Left ventricle myocardium superior (tissue), 1 donor: ENCODE results near the gene GFRA1. TPM values are rescaled to one million over a fixed set of nuclear protein-coding genes. Genes with fewer than 3 reads are reported as not detected.

Experiments
- ATAC-seq: fragments of 200-7000 bp; cut with Tn5 transposase; one replicate; pipeline ENCODE4 v1.9.1; 2020; ENCODE audit warnings: mild to moderate bottlenecking, moderate library complexity
- DNase-seq: peaks from one replicate; pipeline ENCODE4 v3.0.0-alpha.2; 2020
- intact Hi-C: fragments of 100-400 bp; cut with micrococcal nuclease; formaldehyde crosslinking; loops from one replicate; pipeline ENCODE4 v1.11.0; 2022
- total RNA-seq: library from RNA; stranded (reverse); fragmentation: NEBNext Ultra II Directional; extraction: Animal tissue kit (Norgen Biotek cat#: 25700); gene quantifications from one replicate; pipeline ENCODE4 v1.2.1, GENCODE V29; 2021
- donor health status: DM: no; HTN: yes; CAD: no; lungs with severe emphysema.

Gene GFRA1
- total RNA-seq, 1 donor from 2014 or later: 6.7 TPM

- no peak for DNase-seq
- ATAC-seq: peak; percentile 38
- intact Hi-C loops: no loop called here
These were observed 154.2 kb downstream of the GFRA1 start for GRCh38 chr10:116118847-116119246.

GRCh38 chr10:116115797-116116196 lies 157.2 kb downstream of the GFRA1 start:
- ATAC-seq (no peak), DNase-seq (no peak)
- intact Hi-C loops: no loop called here

- no peak for ATAC-seq
- no peak for DNase-seq
- intact Hi-C loops: no loop called here
These were observed 157.9 kb downstream of the GFRA1 start for GRCh38 chr10:116115036-116115641.

GRCh38 chr10:116113721-116114501 lies 159.1 kb downstream of the GFRA1 start:
- DNase-seq: no peak
- intact Hi-C loops: no loop called here
- ATAC-seq: no peak

GRCh38 chr10:116112232-116113231 lies 160.5 kb downstream of the GFRA1 start:
- no peak for DNase-seq
- ATAC-seq: no peak
- intact Hi-C loops: no loop called here

- intact Hi-C loops: no loop called here
- DNase-seq: no peak
- ATAC-seq: no peak
These were observed 161.4 kb downstream of the GFRA1 start for GRCh38 chr10:116111483-116112095.

GRCh38 chr10:116110736-116111135 lies 162.3 kb downstream of the GFRA1 start:
- DNase-seq (no peak), ATAC-seq (no peak)
- intact Hi-C loops: no loop called here

- no peak for ATAC-seq
- no peak for DNase-seq
- intact Hi-C loops: no loop called here
These were observed 163.1 kb downstream of the GFRA1 start for GRCh38 chr10:116109881-116110280.

- ATAC-seq: no peak
- intact Hi-C loops: no loop called here
- no peak for DNase-seq
These were observed 163.5 kb downstream of the GFRA1 start for GRCh38 chr10:116109481-116109880.

- intact Hi-C loops: no loop called here
- no peak for DNase-seq
- ATAC-seq: no peak
These were observed 164.9 kb downstream of the GFRA1 start for GRCh38 chr10:116108095-116108494.

- peak; percentile 13 for ATAC-seq
- DNase-seq: no peak
- intact Hi-C loops: no loop called here
These were observed 166.4 kb downstream of the GFRA1 start for GRCh38 chr10:116106611-116107010.

- DNase-seq: no peak
- intact Hi-C loops: no loop called here
- no peak for ATAC-seq
These were observed 167.7 kb downstream of the GFRA1 start for GRCh38 chr10:116105264-116105663.

GRCh38 chr10:116104210-116104932 lies 168.6 kb downstream of the GFRA1 start:
- DNase-seq (no peak), ATAC-seq (no peak)
- intact Hi-C loops: no loop called here

GRCh38 chr10:116103668-116104067 lies 169.3 kb downstream of the GFRA1 start:
- DNase-seq (no peak), ATAC-seq (no peak)
- intact Hi-C loops: no loop called here

GRCh38 chr10:116101616-116102315 lies 171.2 kb downstream of the GFRA1 start:
- ATAC-seq (no peak), DNase-seq (no peak)
- intact Hi-C loops: no loop called here

GRCh38 chr10:116100984-116101383 lies 172.0 kb downstream of the GFRA1 start:
- ATAC-seq: no peak
- intact Hi-C loops: no loop called here
- DNase-seq: no peak

GRCh38 chr10:116099023-116099420 lies 174.0 kb downstream of the GFRA1 start:
- no peak for ATAC-seq
- no peak for DNase-seq
- intact Hi-C loops: no loop called here

GRCh38 chr10:116098411-116099022 lies 174.5 kb downstream of the GFRA1 start:
- no peak for ATAC-seq
- DNase-seq: no peak
- intact Hi-C loops: no loop called here
